ENCODE results near the gene SPOCK1. TPM values are rescaled to one million over a fixed set of nuclear protein-coding genes. Genes with fewer than 3 reads are reported as not detected.
A peak's percentile ranks its signal among the peaks of the same experiment; 100 is the strongest.

SPOCK1 gene
- total and polyA plus RNA-seq, 12 donors, result 13.7 to 70.3 (median 28.6) TPM

GRCh38 chr5:137148655-137149054 lies 350.5 kb downstream of the SPOCK1 start:
- no peak for ATAC-seq
- WGBS, 2 donors, result 74% methylated on average over 2 of the region's 2 CpGs
- Histone ChIP-seq H3K27me3 (peaks cover 0 to 8% (median 0%) of the 10 kb centered on the region in 7 donors), H3K36me3 (no peaks in the 10 kb centered on the region), H3K4me3 (no peak overlapping the region), H3K4me1 (peaks cover 0 to 7% (median 0%) of the 10 kb centered on the region in 9 donors), H3K9me3 (no peaks in the 10 kb centered on the region), H3K27ac (no peak overlapping the region)
- TF ChIP-seq CTCF (IDR thresholded peaks at IDR 0.05), result no peak
- intact Hi-C loops (cut with DNase I), result no loop called here
- DNase-seq, result no peak

GRCh38 chr5:137148159-137148558 lies 351.0 kb downstream of the SPOCK1 start:
- intact Hi-C loops (cut with DNase I), result no loop called here
- no peaks in the 10 kb centered on the region for H3K9me3 ChIP-seq
- H3K27me3 ChIP-seq, result peaks cover 0 to 8% (median 0%) of the 10 kb centered on the region in 7 donors
- WGBS, 2 donors, result 82 to 95% methylated on average over 1 of the region's 1 CpG
- no peak overlapping the region for H3K27ac ChIP-seq
- no peak for DNase-seq
- peak in 1 of 8 donors; percentile 21 for ATAC-seq
- H3K4me3 ChIP-seq, result no peak overlapping the region
- H3K36me3 ChIP-seq, result no peaks in the 10 kb centered on the region
- peaks cover 0 to 8% (median 0%) of the 10 kb centered on the region in 9 donors for H3K4me1 ChIP-seq
- TF ChIP-seq CTCF (IDR thresholded peaks at IDR 0.05), result no peak

- 73 to 75% methylated on average over 5 of the region's 5 CpGs for WGBS, 2 donors
- Histone ChIP-seq H3K27me3 (peaks cover 0 to 7% (median 0%) of the 10 kb centered on the region in 7 donors), H3K4me3 (no peak overlapping the region), H3K4me1 (peaks cover 0 to 14% (median under 1%) of the 10 kb centered on the region in 9 donors), H3K27ac (peak overlapping the region in 2 of 10 donors; percentile 40 to 66), H3K9me3 (no peaks in the 10 kb centered on the region), H3K36me3 (no peaks in the 10 kb centered on the region)
- intact Hi-C loops (cut with DNase I), result no loop called here
- no peak for TF ChIP-seq CTCF (IDR thresholded peaks at IDR 0.05)
- DNase-seq (no peak), ATAC-seq (no peak)
Observed at GRCh38 chr5:137147346-137147745, 351.8 kb downstream of the SPOCK1 start.

GRCh38 chr5:137146402-137146890 lies 352.7 kb downstream of the SPOCK1 start:
- Histone ChIP-seq H3K36me3 (no peaks in the 10 kb centered on the region), H3K27ac (peak overlapping the region in 5 of 10 donors; percentile 19 to 66 (median 40)), H3K27me3 (peaks cover 0 to 7% (median 0%) of the 10 kb centered on the region in 7 donors), H3K4me1 (peaks cover 0 to 23% (median 2%) of the 10 kb centered on the region in 9 donors), H3K4me3 (no peak overlapping the region), H3K9me3 (no peaks in the 10 kb centered on the region)
- DNase-seq (no peak), ATAC-seq (peak in 7 of 8 donors; percentile 26 to 87 (median 51))
- intact Hi-C loops (cut with DNase I), result no loop called here
- whole genome bisulfite sequencing, 2 donors, result 59 to 63% methylated on average over 8 of the region's 8 CpGs
- no peak for TF ChIP-seq CTCF (IDR thresholded peaks at IDR 0.05)
